Activated CD4-positive, alpha-beta T cell treated with anti-CD3 and anti-CD28 coated beads, Interleukin-2, amount 10 ng/mL, durations not matched to agents 7 days and 5 days (primary cell): Measurements from ENCODE around the gene TBC1D22A. TPM values are rescaled to one million over a fixed set of nuclear protein-coding genes. Genes with fewer than 3 reads are reported as not detected.

ENCODE experiments used
- CTCF ChIA-PET: fragments of 350-600 bp; sonication (Branson Sonifier 250); formaldehyde crosslinking; loops from one replicate; lab custom pipeline; 2021; ENCODE audit warnings: antibody characterized with exemption; lab: Charles Lee
- POLR2A ChIA-PET: fragments of 350-600 bp; sonication (Branson Sonifier 250); formaldehyde crosslinking; loops from one replicate; lab custom pipeline; 2021; ENCODE audit warnings: antibody characterized with exemption; lab: Charles Lee
- DNase-seq: peaks from one replicate; pipeline ENCODE4 v3.0.0-alpha.2; 2020
- H3K27ac Mint-ChIP-seq: one replicate; pipeline ENCODE4 v1.8.0; 2021; ENCODE audit warnings: mild to moderate bottlenecking, moderate library complexity, mixed read lengths
- H3K27me3 Mint-ChIP-seq: one replicate; pipeline ENCODE4 v1.8.0; 2021; ENCODE audit warnings: mixed read lengths
- H3K36me3 Mint-ChIP-seq: one replicate; pipeline ENCODE4 v1.8.0; 2021; ENCODE audit warnings: low read depth, mixed read lengths
- H3K4me1 Mint-ChIP-seq: one replicate; pipeline ENCODE4 v1.8.0; 2021; ENCODE audit warnings: mixed read lengths
- H3K4me3 Mint-ChIP-seq: one replicate; pipeline ENCODE4 v1.8.0; 2021; ENCODE audit warnings: mild to moderate bottlenecking, moderate library complexity, mixed read lengths
- H3K9me3 Mint-ChIP-seq: one replicate; pipeline ENCODE4 v1.8.0; 2021; ENCODE audit warnings: mixed read lengths
- total RNA-seq, 2 experiments: library from RNA; stranded (reverse); gene quantifications; one replicate each; pipeline ENCODE4 v1.2.3, GENCODE V29; 2021

TBC1D22A gene
- total RNA-seq, 2 experiments from 2014 or later = 34.1 to 39.2 TPM

GRCh38 chr22:47201996-47202818 is 439.8 kb downstream of the TBC1D22A start:
- no peak for DNase-seq
- ChIA-PET POLR2A (no interaction called here), CTCF (no interaction called here)
- no peaks in the 10 kb centered on the region for H3K36me3 Mint-ChIP-seq
- H3K9me3 Mint-ChIP-seq = no peaks in the 10 kb centered on the region
- no peak overlapping the region for H3K4me3 Mint-ChIP-seq
- H3K27ac Mint-ChIP-seq = no peak overlapping the region
- no peaks in the 10 kb centered on the region for H3K4me1 Mint-ChIP-seq
- H3K27me3 Mint-ChIP-seq = no peaks in the 10 kb centered on the region

- DNase-seq = no peak
- no peaks in the 10 kb centered on the region for H3K4me1 Mint-ChIP-seq
- CTCF ChIA-PET = no interaction called here
- no peaks in the 10 kb centered on the region for H3K9me3 Mint-ChIP-seq
- POLR2A ChIA-PET = no interaction called here
- no peak overlapping the region for H3K27ac Mint-ChIP-seq
- no peaks in the 10 kb centered on the region for H3K36me3 Mint-ChIP-seq
- no peak overlapping the region for H3K4me3 Mint-ChIP-seq
- H3K27me3 Mint-ChIP-seq = no peaks in the 10 kb centered on the region
Observed at GRCh38 chr22:47202819-47203553, 440.5 kb downstream of the TBC1D22A start.

- H3K9me3 Mint-ChIP-seq = no peaks in the 10 kb centered on the region
- H3K4me1 Mint-ChIP-seq = no peaks in the 10 kb centered on the region
- DNase-seq = no peak
- H3K27me3 Mint-ChIP-seq = no peaks in the 10 kb centered on the region
- H3K36me3 Mint-ChIP-seq = no peaks in the 10 kb centered on the region
- H3K27ac Mint-ChIP-seq = no peak overlapping the region
- POLR2A ChIA-PET = no interaction called here
- no peak overlapping the region for H3K4me3 Mint-ChIP-seq
- CTCF ChIA-PET = no interaction called here
Observed at GRCh38 chr22:47203554-47203991, 441.1 kb downstream of the TBC1D22A start.

- Mint-ChIP-seq H3K4me1 (no peaks in the 10 kb centered on the region), H3K9me3 (no peaks in the 10 kb centered on the region), H3K36me3 (no peaks in the 10 kb centered on the region), H3K4me3 (no peak overlapping the region), H3K27me3 (no peaks in the 10 kb centered on the region), H3K27ac (no peak overlapping the region)
- CTCF ChIA-PET = no interaction called here
- DNase-seq = no peak
- POLR2A ChIA-PET = no interaction called here
Observed at GRCh38 chr22:47204002-47204979, 441.8 kb downstream of the TBC1D22A start.

GRCh38 chr22:47205081-47205491 is 442.6 kb downstream of the TBC1D22A start:
- ChIA-PET CTCF (no interaction called here), POLR2A (no interaction called here)
- no peak for DNase-seq
- Mint-ChIP-seq H3K9me3 (no peaks in the 10 kb centered on the region), H3K27me3 (no peaks in the 10 kb centered on the region), H3K27ac (no peak overlapping the region), H3K4me3 (no peak overlapping the region), H3K4me1 (no peaks in the 10 kb centered on the region), H3K36me3 (no peaks in the 10 kb centered on the region)

- ChIA-PET POLR2A (no interaction called here), CTCF (no interaction called here)
- H3K36me3 Mint-ChIP-seq = no peaks in the 10 kb centered on the region
- H3K27me3 Mint-ChIP-seq = no peaks in the 10 kb centered on the region
- no peaks in the 10 kb centered on the region for H3K9me3 Mint-ChIP-seq
- no peak for DNase-seq
- no peaks in the 10 kb centered on the region for H3K4me1 Mint-ChIP-seq
- H3K27ac Mint-ChIP-seq = no peak overlapping the region
- no peak overlapping the region for H3K4me3 Mint-ChIP-seq
Observed at GRCh38 chr22:47205554-47205953, 443.1 kb downstream of the TBC1D22A start.

GRCh38 chr22:47206164-47206563 is 443.7 kb downstream of the TBC1D22A start:
- Mint-ChIP-seq H3K4me1 (no peaks in the 10 kb centered on the region), H3K4me3 (no peak overlapping the region), H3K27me3 (no peaks in the 10 kb centered on the region), H3K9me3 (no peaks in the 10 kb centered on the region), H3K36me3 (no peaks in the 10 kb centered on the region), H3K27ac (no peak overlapping the region)
- ChIA-PET POLR2A (no interaction called here), CTCF (no interaction called here)
- no peak for DNase-seq

- Mint-ChIP-seq H3K9me3 (no peaks in the 10 kb centered on the region), H3K36me3 (no peaks in the 10 kb centered on the region), H3K4me3 (no peak overlapping the region), H3K4me1 (no peaks in the 10 kb centered on the region), H3K27me3 (no peaks in the 10 kb centered on the region), H3K27ac (no peak overlapping the region)
- POLR2A ChIA-PET = no interaction called here
- no peak for DNase-seq
- CTCF ChIA-PET = no interaction called here
Observed at GRCh38 chr22:47206666-47207218, 444.3 kb downstream of the TBC1D22A start.

GRCh38 chr22:47207387-47207786 is 444.9 kb downstream of the TBC1D22A start:
- Mint-ChIP-seq H3K4me3 (no peak overlapping the region), H3K27ac (no peak overlapping the region), H3K27me3 (no peaks in the 10 kb centered on the region), H3K36me3 (no peaks in the 10 kb centered on the region), H3K9me3 (peaks cover 2% of the 10 kb centered on the region), H3K4me1 (no peaks in the 10 kb centered on the region)
- ChIA-PET POLR2A (no interaction called here), CTCF (no interaction called here)
- no peak for DNase-seq

GRCh38 chr22:47207846-47208554 is 445.6 kb downstream of the TBC1D22A start:
- DNase-seq = no peak
- no peaks in the 10 kb centered on the region for H3K4me1 Mint-ChIP-seq
- CTCF ChIA-PET = no interaction called here

GRCh38 chr22:47208630-47209029 is 446.2 kb downstream of the TBC1D22A start:
- H3K4me1 Mint-ChIP-seq = no peaks in the 10 kb centered on the region

More at GRCh38 chr22:47207846-47208554, 445.6 kb downstream of the TBC1D22A start:
- Mint-ChIP-seq H3K27me3 (no peaks in the 10 kb centered on the region), H3K4me3 (no peak overlapping the region), H3K27ac (no peak overlapping the region), H3K9me3 (peaks cover 7% of the 10 kb centered on the region), H3K36me3 (no peaks in the 10 kb centered on the region)
- POLR2A ChIA-PET = no interaction called here

GRCh38 chr22:47209040-47209514 is 446.6 kb downstream of the TBC1D22A start:
- Mint-ChIP-seq H3K4me1 (no peaks in the 10 kb centered on the region), H3K27ac (no peak overlapping the region), H3K9me3 (peaks cover 7% of the 10 kb centered on the region), H3K4me3 (no peak overlapping the region), H3K36me3 (no peaks in the 10 kb centered on the region), H3K27me3 (no peaks in the 10 kb centered on the region)
- CTCF ChIA-PET = no interaction called here
- no peak for DNase-seq
- POLR2A ChIA-PET = no interaction called here

More at GRCh38 chr22:47208630-47209029, 446.2 kb downstream of the TBC1D22A start:
- CTCF ChIA-PET = no interaction called here
- Mint-ChIP-seq H3K36me3 (no peaks in the 10 kb centered on the region), H3K27ac (no peak overlapping the region), H3K4me3 (no peak overlapping the region), H3K9me3 (peaks cover 7% of the 10 kb centered on the region), H3K27me3 (no peaks in the 10 kb centered on the region)
- POLR2A ChIA-PET = no interaction called here
- DNase-seq = no peak
